GM12878 (cell line): ENCODE data around the gene UBAP2. TPM values are rescaled to one million over a fixed set of nuclear protein-coding genes. Genes with fewer than 3 reads are reported as not detected.

Experiments used
- ATAC-seq: fragments of 200-7000 bp; cut with Tn5 transposase; 3 replicates; pipeline ENCODE4 v1.9.1; 2020; ENCODE audit warnings: mild to moderate bottlenecking, moderate library complexity
- BruUV-seq: library from RNA; stranded (reverse); fragments of 400-500 nt; replicated peaks from 2 replicates; lab custom pipeline; 2021; lab: Mats Ljungman, UMichigan
- CTCF ChIA-PET: fragments of 300-600 bp; sonication (Branson Sonifier 250); formaldehyde crosslinking; extraction: SDS; loops from one replicate; lab custom pipeline; 2021; ENCODE audit warnings: inconsistent platforms; lab: Yijun Ruan, JAX
- POLR2A ChIA-PET: fragments of 350-600 bp; formaldehyde crosslinking; extraction: SDS; loops from one replicate; lab custom pipeline; 2021; ENCODE audit warnings: inconsistent platforms; lab: Charles Lee
- RAD21 ChIA-PET: fragments of 300-600 bp; sonication (Branson Sonifier 250); formaldehyde crosslinking; loops from one replicate; lab custom pipeline; 2023; ENCODE audit warnings: antibody characterized with exemption; ENCODE audit not compliant: unreplicated experiment; lab: Charles Lee
- SMC1A ChIA-PET: fragments of 300-600 bp; sonication (Branson Sonifier 250); formaldehyde crosslinking; loops from one replicate; lab custom pipeline; 2023; ENCODE audit not compliant: unreplicated experiment, uncharacterized antibody; lab: Charles Lee
- DNase-seq: peaks from one replicate; pipeline ENCODE4 v3.0.0-alpha.2; 2011; ENCODE audit warnings: low read depth, low spot score
- FAIRE-seq: peaks from 3 replicates; lab custom pipeline; 2011; peaks lifted over from hg19 to GRCh38; lab: Jason Lieb, UNC
- H2AFZ ChIP-seq: 2 replicates; pipeline ENCODE4 v1.6.0; 2011; ENCODE audit warnings: low read depth, low read length, control low read depth; ENCODE audit not compliant: control insufficient read depth
- H3K27ac ChIP-seq: 2 replicates; pipeline ENCODE4 v1.5.1; 2011; ENCODE audit warnings: control low read depth; ENCODE audit not compliant: control insufficient read depth, insufficient read depth
- H3K27me3 ChIP-seq, 2 experiments: replicated peaks in 1 of 2; 2 replicates each; pipeline versions ENCODE4 v1.6.0 to v1.6.1; 2011; ENCODE audit warnings: low read length in 1 of 2; ENCODE audit not compliant: control insufficient read depth in 2 of 2, insufficient read depth in 2 of 2
- H3K36me3 ChIP-seq, 2 experiments: 2 replicates each; pipeline ENCODE4 v1.5.1; 2011; ENCODE audit warnings: low read length in 1 of 2; ENCODE audit not compliant: control insufficient read depth in 2 of 2, insufficient read depth in 2 of 2
- H3K4me1 ChIP-seq: 2 replicates; pipeline ENCODE4 v1.6.1; 2011; ENCODE audit warnings: mild to moderate bottlenecking, low read length, moderate library complexity, mixed read lengths; ENCODE audit not compliant: control insufficient read depth, insufficient read depth
- H3K4me2 ChIP-seq: 2 replicates; pipeline ENCODE4 v1.6.0; 2011; ENCODE audit warnings: control low read depth; ENCODE audit not compliant: control insufficient read depth, insufficient read depth
- H3K4me3 ChIP-seq: fragments of 200-600 bp; sonication (generic); 2 replicates; pipeline ENCODE4 v1.5.1; 2016
- H3K79me2 ChIP-seq: 2 replicates; pipeline ENCODE4 v1.6.0; 2011; ENCODE audit warnings: low read length; ENCODE audit not compliant: control insufficient read depth, insufficient read depth
- H3K9ac ChIP-seq: 2 replicates; pipeline ENCODE4 v1.8.0; 2011; ENCODE audit warnings: low read length, control low read depth, mixed read lengths; ENCODE audit not compliant: control insufficient read depth, insufficient read depth
- H3K9me3 ChIP-seq: replicated peaks from 3 replicates; pipeline ENCODE4 v1.5.1; 2011; ENCODE audit warnings: mild to moderate bottlenecking, low read length; ENCODE audit not compliant: control insufficient read depth, insufficient read depth
- H4K20me1 ChIP-seq: 2 replicates; pipeline ENCODE4 v1.6.0; 2011; ENCODE audit not compliant: control insufficient read depth, insufficient read depth
- BCL11A ChIP-seq: IDR thresholded peaks from 2 replicates; pipeline ENCODE4 v1.6.1; 2011; ENCODE audit warnings: low read depth, low read length
- EED ChIP-seq: sonication (generic); IDR thresholded peaks from 2 replicates; pipeline ENCODE4 v1.6.1; 2016; ENCODE audit warnings: antibody characterized with exemption, low read depth
- FOXK2 ChIP-seq: fragments of 450-650 bp; IDR thresholded peaks from 2 replicates; pipeline ENCODE4 v1.6.1; 2017; ENCODE audit warnings: mild to moderate bottlenecking, moderate library complexity
- JUND ChIP-seq: IDR thresholded peaks from 2 replicates; pipeline ENCODE4 v1.6.1; 2012; ENCODE audit warnings: low read depth, mild to moderate bottlenecking, low read length, improper control_type of control experiment, moderate library complexity
- KDM1A ChIP-seq: fragments of 200-600 bp; sonication (generic); IDR thresholded peaks from 2 replicates; pipeline ENCODE4 v1.6.1; 2016; ENCODE audit warnings: borderline replicate concordance
- MEF2A ChIP-seq: IDR thresholded peaks from 2 replicates; pipeline ENCODE4 v1.6.1; 2011; ENCODE audit warnings: low read depth, mild to moderate bottlenecking, low read length, moderate library complexity; ENCODE audit not compliant: insufficient read depth
- MTA3 ChIP-seq: IDR thresholded peaks from 2 replicates; pipeline ENCODE4 v1.6.1; 2012; ENCODE audit warnings: low read length, inconsistent platforms, borderline replicate concordance
- MXI1 ChIP-seq: fragments of 150-350 bp; IDR thresholded peaks from 2 replicates; pipeline ENCODE4 v1.6.1; 2011; ENCODE audit warnings: low read depth, mild to moderate bottlenecking, inconsistent platforms, low read length, improper control_type of control experiment
- PAX8 ChIP-seq: fragments of 450-650 bp; IDR thresholded peaks from 2 replicates; pipeline ENCODE4 v1.6.1; 2017; ENCODE audit warnings: mild to moderate bottlenecking, moderate library complexity
- POLR2A ChIP-seq: IDR thresholded peaks from 2 replicates; pipeline ENCODE4 v1.6.1; 2011; ENCODE audit warnings: low read depth, mild to moderate bottlenecking, low read length
- RB1 ChIP-seq: fragments of 450-650 bp; formaldehyde crosslinking; IDR thresholded peaks from 2 replicates; pipeline ENCODE4 v1.6.1; 2017; ENCODE audit warnings: mild to moderate bottlenecking, borderline replicate concordance
- RELA ChIP-seq: fragments of 450-650 bp; IDR thresholded peaks from 2 replicates; pipeline ENCODE4 v1.8.0; 2014; ENCODE audit warnings: borderline replicate concordance; ENCODE audit not compliant: partially characterized antibody
- SP1 ChIP-seq: IDR thresholded peaks from one replicate; pipeline ENCODE4 v1.6.1; 2011; ENCODE audit warnings: low read depth, low read length
- SREBF1 ChIP-seq: IDR thresholded peaks from 2 replicates; pipeline ENCODE4 v1.6.1; 2012; ENCODE audit warnings: mild to moderate bottlenecking, low read length
- TARDBP ChIP-seq: IDR thresholded peaks from 2 replicates; pipeline ENCODE4 v1.6.1; 2016; ENCODE audit warnings: borderline replicate concordance
- YBX1 ChIP-seq: fragments of 450-650 bp; IDR thresholded peaks from 2 replicates; pipeline ENCODE4 v1.6.1; 2016; ENCODE audit warnings: antibody characterized with exemption
- WGBS: methylation state at CpG from one replicate; pipeline ENCODE4 v1.1.6; 2016; ENCODE audit warnings: low lambda C conversion rate; ENCODE audit not compliant: insufficient replicate concordance, insufficient coverage; ENCODE audit errors: missing lambda C conversion rate; 5-methylcytosine and 5-hydroxymethylcytosine counted together
- in situ Hi-C: fragments of 300-500 bp; cut with MboI; formaldehyde crosslinking; loops from 9 replicates; pipeline ENCODE4 v1.14.3; 2018; ENCODE audit warnings: mixed read lengths
- intact Hi-C: fragments of 100-400 bp; cut with micrococcal nuclease; formaldehyde crosslinking; loops from one replicate; pipeline ENCODE4 v1.14.2; 2022; ENCODE audit not compliant: unreplicated experiment
- polyA plus RNA-seq, 11 experiments: library from polyadenylated mRNA; depleted of rRNA in 4 of 11; unstranded in 6 of 11; stranded (reverse) in 5 of 11; fragments of >200 nt; fragmentation: Nextera tagmentation in 4 of 11; fragmentation: Illumina TruSeq in 1 of 11; extraction: Ambion mirVana in 4 of 11; extraction: Trizol in 1 of 11; gene quantifications; 1 replicate in 1 of 11; 2 replicates in 10 of 11; pipeline versions ENCODE4 v1.2.1 to v1.2.3, GENCODE V29; 2011 to 2016; ENCODE audit warnings: inconsistent platforms in 2 of 11, missing spikeins in 2 of 11, low read depth in 1 of 11
- total RNA-seq, 4 experiments: library from RNA; depleted of rRNA in 3 of 4; stranded (reverse); fragments of >200 nt in 3 of 4; fragmentation: Illumina TruSeq in 1 of 4; extraction: Trizol in 1 of 4; gene quantifications; 2 replicates each; pipeline versions ENCODE4 v1.2.1 to v1.2.3, GENCODE V29; 2013 to 2021
- TF ChIP-seq, protein P1 (sequence below): fragments of 450-650 bp; IDR thresholded peaks from 2 replicates; pipeline ENCODE4 v1.6.1; 2017; ENCODE audit warnings: antibody characterized with exemption, mild to moderate bottlenecking, moderate library complexity

The UBAP2 gene
- total and polyA plus RNA-seq, 10 of the 15 experiments (the other 5 are each of a cell fraction or from before 2014, with no cell fraction given), result 8.5 to 48.2 (median 28.1) TPM

DNA sequence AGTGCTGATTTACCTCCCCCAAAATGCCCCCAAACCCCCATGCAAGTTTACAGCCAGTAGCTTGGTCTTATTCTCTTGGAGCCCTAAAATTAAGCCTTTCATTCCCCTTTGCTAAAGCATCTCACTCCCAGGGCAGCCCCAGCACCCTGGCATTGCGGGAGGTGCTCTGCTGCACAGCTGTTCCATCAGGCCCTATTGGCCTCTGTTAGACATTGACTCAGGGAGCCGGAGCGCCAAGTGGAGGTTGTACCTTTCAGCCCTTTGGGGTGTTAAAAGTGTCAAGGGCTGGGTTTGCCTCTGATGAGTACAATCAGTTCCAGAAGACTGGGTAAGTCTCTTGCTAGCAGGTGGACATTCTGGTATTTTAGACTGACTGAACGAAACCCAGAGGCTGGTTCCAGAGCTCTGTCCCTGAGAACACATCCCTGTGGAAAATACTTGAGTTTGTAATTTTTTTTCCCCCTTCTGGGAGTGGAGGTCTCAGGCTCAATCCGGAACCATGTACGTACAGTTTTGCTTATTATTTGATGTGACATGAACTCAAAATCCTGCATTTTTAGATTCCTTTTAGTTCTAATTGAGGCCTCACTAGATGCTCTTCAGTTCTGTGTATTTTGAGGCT is 129.3 kb downstream of the UBAP2 start:
- Histone ChIP-seq H3K9me3 (no peaks in the 10 kb centered on the region), H4K20me1 (no peaks in the 10 kb centered on the region), H3K9ac (no peak overlapping the region), H3K4me2 (no peak overlapping the region), H3K4me1 (no peaks in the 10 kb centered on the region), H2AFZ (no peak overlapping the region), H3K79me2 (no peaks in the 10 kb centered on the region), H3K4me3 (no peak overlapping the region), H3K27ac (no peak overlapping the region), H3K36me3 (peaks cover 41 to 52% of the 10 kb centered on the region in 2 experiments), H3K27me3 (no peaks in the 10 kb centered on the region)
- DNase-seq, result no peak
- ATAC-seq, result no peak
- intact Hi-C loops (no loop called here), in situ Hi-C loops (no loop called here)
- TF ChIP-seq POLR2A (peak; percentile 45), KDM1A (no peak), MTA3 (no peak)
- WGBS, result 90% methylated on average over 6 of the region's 6 CpGs
- ChIA-PET POLR2A (no interaction called here), SMC1A (interaction anchor here (1.0 to 1.3 kb wide), 2 partner anchors 44 to 104 kb away, joined by 3 to 6 read pairs; no protein-coding TSS in a partner anchor), CTCF (interaction anchor here (1.5 to 4.0 kb wide), 2 partner anchors 106 to 154 kb away, joined by 4 to 18 read pairs; no protein-coding TSS in a partner anchor), RAD21 (no interaction called here)
- BruUV-seq, result no TSS peak
- no peak for FAIRE-seq

DNA sequence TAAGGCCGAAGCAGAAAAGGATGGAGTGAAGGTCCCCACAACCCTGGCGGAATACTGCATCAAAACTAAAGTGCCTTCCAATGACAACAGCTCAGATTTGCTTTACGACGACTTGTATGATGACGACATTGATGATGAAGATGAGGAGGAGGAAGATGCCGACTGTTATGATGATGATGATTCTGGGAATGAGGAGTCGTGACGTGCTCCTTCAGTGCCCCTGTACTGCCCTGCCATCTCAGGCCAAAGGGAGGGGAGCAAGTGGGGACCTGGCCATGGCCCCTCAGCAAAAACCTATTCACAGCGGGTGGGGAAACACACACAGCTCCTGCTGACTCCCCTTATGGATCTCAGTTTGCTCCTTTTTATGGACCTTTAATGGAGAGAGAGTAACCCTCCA is 131.7 kb downstream of the UBAP2 start:
- CTCF ChIA-PET, result interaction anchor here (1.8 kb wide), 1 partner anchor 104 kb away, joined by 4 read pairs; no protein-coding TSS in a partner anchor
- no peak overlapping the region for H3K27ac ChIP-seq
- no peaks in the 10 kb centered on the region for H3K27me3 ChIP-seq
- intact Hi-C loops, result no loop called here
- no peaks in the 10 kb centered on the region for H3K9me3 ChIP-seq
- WGBS, result 98% methylated on average over 9 of the region's 9 CpGs
- H3K4me2 ChIP-seq, result no peak overlapping the region
- FAIRE-seq, result no peak
- POLR2A ChIA-PET, result no interaction called here
- TF ChIP-seq JUND (no peak), FOXK2 (no peak), SP1 (no peak), RELA (no peak), MEF2A (no peak), BCL11A (no peak), RB1 (no peak), PAX8 (no peak), EED (no peak), YBX1 (no peak), MXI1 (no peak), SREBF1 (no peak), TARDBP (no peak)
- TF ChIP-seq, protein P1, sequence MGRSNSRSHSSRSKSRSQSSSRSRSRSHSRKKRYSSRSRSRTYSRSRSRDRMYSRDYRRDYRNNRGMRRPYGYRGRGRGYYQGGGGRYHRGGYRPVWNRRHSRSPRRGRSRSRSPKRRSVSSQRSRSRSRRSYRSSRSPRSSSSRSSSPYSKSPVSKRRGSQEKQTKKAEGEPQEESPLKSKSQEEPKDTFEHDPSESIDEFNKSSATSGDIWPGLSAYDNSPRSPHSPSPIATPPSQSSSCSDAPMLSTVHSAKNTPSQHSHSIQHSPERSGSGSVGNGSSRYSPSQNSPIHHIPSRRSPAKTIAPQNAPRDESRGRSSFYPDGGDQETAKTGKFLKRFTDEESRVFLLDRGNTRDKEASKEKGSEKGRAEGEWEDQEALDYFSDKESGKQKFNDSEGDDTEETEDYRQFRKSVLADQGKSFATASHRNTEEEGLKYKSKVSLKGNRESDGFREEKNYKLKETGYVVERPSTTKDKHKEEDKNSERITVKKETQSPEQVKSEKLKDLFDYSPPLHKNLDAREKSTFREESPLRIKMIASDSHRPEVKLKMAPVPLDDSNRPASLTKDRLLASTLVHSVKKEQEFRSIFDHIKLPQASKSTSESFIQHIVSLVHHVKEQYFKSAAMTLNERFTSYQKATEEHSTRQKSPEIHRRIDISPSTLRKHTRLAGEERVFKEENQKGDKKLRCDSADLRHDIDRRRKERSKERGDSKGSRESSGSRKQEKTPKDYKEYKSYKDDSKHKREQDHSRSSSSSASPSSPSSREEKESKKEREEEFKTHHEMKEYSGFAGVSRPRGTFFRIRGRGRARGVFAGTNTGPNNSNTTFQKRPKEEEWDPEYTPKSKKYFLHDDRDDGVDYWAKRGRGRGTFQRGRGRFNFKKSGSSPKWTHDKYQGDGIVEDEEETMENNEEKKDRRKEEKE, result no peak
- TF ChIP-seq, all 136 proteins: peak for 0
- Histone ChIP-seq H3K4me1 (no peaks in the 10 kb centered on the region), H3K79me2 (no peaks in the 10 kb centered on the region), H2AFZ (no peak overlapping the region), H3K9ac (no peak overlapping the region), H3K4me3 (no peak overlapping the region), H4K20me1 (no peaks in the 10 kb centered on the region), H3K36me3 (peaks cover 20 to 43% of the 10 kb centered on the region in 2 experiments)
- in situ Hi-C loops, result no loop called here
- DNase-seq, result no peak
- ATAC-seq, result no peak
- no TSS peak for BruUV-seq
- ChIA-PET SMC1A (no interaction called here), RAD21 (no interaction called here)
